ENCODE results near the gene ACTR2. TPM values are rescaled to one million over a fixed set of nuclear protein-coding genes. Genes with fewer than 3 reads are reported as not detected.

Gene ACTR2
- total and polyA plus RNA-seq, 2 of the 13 experiments (the other 11 are each of a cell fraction or from before 2014, with no cell fraction given): 51.2 to 100 TPM

GRCh38 chr2:65227456-65228262 is at the start of gene ACTR2 (continued):
- TF ChIP-seq DDIT3 (CRISPR knock-in tag; IDR thresholded peaks at IDR 0.05) (no peak), ZZZ3 (CRISPR knock-in tag; IDR thresholded peaks at IDR 0.05; ENCODE audit: borderline replicate concordance) (peak; percentile 35), AGO2 (optimal IDR thresholded peaks at IDR 0.05; ENCODE audit: low read depth, low read length) (peak; percentile 92), ZNF619 (CRISPR knock-in tag; IDR thresholded peaks at IDR 0.05) (peak; percentile 73; the same call in 1 of the 2 replicates), ZBTB42 (CRISPR knock-in tag; IDR thresholded peaks at IDR 0.05) (no peak), HIVEP1 (CRISPR knock-in tag; IDR thresholded peaks at IDR 0.05) (peak; percentile 79; the same call in 1 of the 2 replicates), PHF21A (CRISPR knock-in tag; IDR thresholded peaks at IDR 0.05) (peak; percentile 83; the same call in 1 of the 2 replicates), ZNF589 (CRISPR knock-in tag; conservative IDR thresholded peaks at IDR 0.05) (0 out of 2 replicates have a peak, but pooled peaks have one; percentile 57), MEIS1 (CRISPR knock-in tag; IDR thresholded peaks at IDR 0.05; ENCODE audit: borderline replicate concordance) (peak; percentile 65), ZNF580 (CRISPR knock-in tag; IDR thresholded peaks at IDR 0.05; ENCODE audit: borderline replicate concordance, low read depth) (no peak; the same call in 1 of the 2 replicates), NFIB (CRISPR knock-in tag; IDR thresholded peaks at IDR 0.05; ENCODE audit: borderline replicate concordance) (no peak), ZNF781 (CRISPR knock-in tag; IDR thresholded peaks at IDR 0.05; ENCODE audit: borderline replicate concordance, not compliant biosample characterization) (peak; percentile 86), ZNF646 (CRISPR knock-in tag; IDR thresholded peaks at IDR 0.05) (no peak), SOX13 (IDR thresholded peaks at IDR 0.05) (no peak), SOX13 (CRISPR knock-in tag; conservative IDR thresholded peaks at IDR 0.05 in 1 of 2, IDR thresholded peaks at IDR 0.05 in 1 of 2) (peak in 1 of 2 experiments; percentile 8; a peak in 1 of 4 replicates), MAFF (IDR thresholded peaks at IDR 0.05; ENCODE audit: low read depth, low read length) (no peak), MYPOP (CRISPR knock-in tag; IDR thresholded peaks at IDR 0.05) (peak; percentile 80; the same call in 1 of the 2 replicates), ZNF639 (CRISPR knock-in tag; conservative IDR thresholded peaks at IDR 0.05) (peak; percentile 78), ZNF431 (CRISPR knock-in tag; IDR thresholded peaks at IDR 0.05; ENCODE audit: borderline replicate concordance, low read depth) (no peak)

All from HepG2 (cell line).